Measurements from ENCODE around the gene ZCCHC7.
"Not testable (repeated sequence)": the region's sequence is repeated elsewhere in the genome, so short reads cannot be mapped to it uniquely, and the experiment has no call there.

The ZCCHC7 gene

GRCh38 chr9:37284636-37285035 lies 164.3 kb downstream of the ZCCHC7 start:
- H3K9ac ChIP-seq: peak overlapping the region; percentile 92
- H3K4me1 ChIP-seq: peaks cover 68% of the 10 kb centered on the region
- peak overlapping the region; percentile 93 for H3K4me2 ChIP-seq
- H4K20me1 ChIP-seq: no peaks in the 10 kb centered on the region
- H3K4me3 ChIP-seq: peak overlapping the region; percentile 70
- peaks cover 32% of the 10 kb centered on the region; the same call in 1 of the 2 replicates for H3K36me3 ChIP-seq
- peak overlapping the region; percentile 99 for H3K27ac ChIP-seq
- H3K9me3 ChIP-seq: no peaks in the 10 kb centered on the region; the same call in 1 of the 2 replicates
- no peaks in the 10 kb centered on the region for H3K27me3 ChIP-seq
- TF ChIP-seq Cebpa-rat (IDR thresholded peaks at IDR 0.05): no peak

GRCh38 chr9:37286530-37287175 lies 166.3 kb downstream of the ZCCHC7 start:
- no peaks in the 10 kb centered on the region for H3K27me3 ChIP-seq
- peaks cover 31% of the 10 kb centered on the region; the same call in 1 of the 2 replicates for H3K36me3 ChIP-seq
- H3K9me3 ChIP-seq: no peaks in the 10 kb centered on the region; the same call in 1 of the 2 replicates
- TF ChIP-seq Cebpa-rat (IDR thresholded peaks at IDR 0.05): no peak
- peak overlapping the region; percentile 92 for H3K9ac ChIP-seq
- H3K4me3 ChIP-seq: peak overlapping the region; percentile 70
- peaks cover 68% of the 10 kb centered on the region for H3K4me1 ChIP-seq
- H3K27ac ChIP-seq: peak overlapping the region; percentile 99
- no peaks in the 10 kb centered on the region for H4K20me1 ChIP-seq
- H3K4me2 ChIP-seq: peak overlapping the region; percentile 93

DNA sequence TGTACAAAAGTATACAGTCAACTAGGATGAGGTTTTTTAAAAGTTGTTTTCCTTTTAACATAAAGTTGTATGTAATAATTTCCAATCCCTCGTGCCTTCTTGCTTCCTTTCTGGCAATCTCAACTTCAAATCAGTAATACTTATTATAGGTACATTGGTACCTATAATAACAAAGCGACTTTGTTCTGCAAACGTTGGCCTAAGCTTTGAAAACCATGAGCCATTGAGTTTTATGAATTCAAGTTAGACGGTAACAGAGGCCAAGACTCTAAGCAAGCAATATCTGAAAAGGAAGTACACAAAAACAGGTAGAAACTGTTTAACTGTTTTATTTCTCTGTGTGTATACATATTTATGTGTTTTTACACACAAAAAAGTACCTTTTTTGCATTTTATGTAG lies 166.9 kb downstream of the ZCCHC7 start:
- Histone ChIP-seq H3K9ac (peak overlapping the region; percentile 75), H3K4me3 (peak overlapping the region; percentile 61), H3K27me3 (no peaks in the 10 kb centered on the region), H3K4me1 (peaks cover 68% of the 10 kb centered on the region), H3K27ac (peak overlapping the region; percentile 95), H3K9me3 (no peaks in the 10 kb centered on the region; the same call in 1 of the 2 replicates), H3K36me3 (peaks cover 36% of the 10 kb centered on the region; the same call in 1 of the 2 replicates), H3K4me2 (peak overlapping the region; percentile 92), H4K20me1 (no peaks in the 10 kb centered on the region)
- no peak for TF ChIP-seq Cebpa-rat (IDR thresholded peaks at IDR 0.05)

GRCh38 chr9:37289631-37290030 lies 169.3 kb downstream of the ZCCHC7 start:
- Histone ChIP-seq H3K9ac (peak overlapping the region; percentile 79), H3K4me1 (peaks cover 71% of the 10 kb centered on the region), H3K36me3 (peaks cover 36% of the 10 kb centered on the region; the same call in 1 of the 2 replicates), H3K4me2 (peak overlapping the region; percentile 92), H3K27me3 (no peaks in the 10 kb centered on the region), H3K27ac (peak overlapping the region; percentile 95), H4K20me1 (no peaks in the 10 kb centered on the region), H3K4me3 (peak overlapping the region; percentile 61), H3K9me3 (no peaks in the 10 kb centered on the region; the same call in 1 of the 2 replicates)
- no peak for TF ChIP-seq Cebpa-rat (IDR thresholded peaks at IDR 0.05)

DNA sequence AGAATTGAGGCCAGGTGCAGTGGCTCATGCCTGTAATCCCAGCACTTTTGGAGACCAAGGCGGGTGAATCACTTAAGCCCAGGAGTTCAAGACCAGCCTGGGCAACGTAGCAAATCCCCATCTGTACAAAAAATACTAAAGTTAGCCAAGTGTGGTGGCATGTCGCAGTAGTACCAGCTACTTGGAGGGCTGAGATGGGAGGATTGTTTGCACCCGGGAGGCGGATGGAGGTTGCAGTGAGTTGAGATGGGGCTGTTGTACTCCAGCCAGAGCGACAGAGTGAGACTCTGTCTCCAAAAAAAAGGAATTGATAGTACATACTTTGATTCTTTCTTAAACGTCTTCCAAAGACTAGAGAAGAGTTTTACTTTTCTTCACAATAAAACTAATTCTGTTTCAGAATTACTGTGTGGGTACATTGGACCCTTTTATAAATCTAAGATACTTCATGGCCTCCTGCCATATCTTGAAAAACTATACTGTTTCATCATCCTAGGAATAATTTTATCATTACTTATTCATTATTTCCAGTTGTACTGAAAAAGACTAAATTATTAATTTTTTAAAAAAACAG lies 170.1 kb downstream of the ZCCHC7 start:
- Histone ChIP-seq H3K27me3 (no peaks in the 10 kb centered on the region), H3K9ac (peak overlapping the region; percentile 79), H3K27ac (peak overlapping the region; percentile 95), H3K4me3 (peak overlapping the region; percentile 61), H3K36me3 (peaks cover 36% of the 10 kb centered on the region; the same call in 1 of the 2 replicates), H3K4me1 (peaks cover 79% of the 10 kb centered on the region), H3K4me2 (peak overlapping the region; percentile 92), H4K20me1 (no peaks in the 10 kb centered on the region), H3K9me3 (no peaks in the 10 kb centered on the region; the same call in 1 of the 2 replicates)
- TF ChIP-seq Cebpa-rat (IDR thresholded peaks at IDR 0.05): no peak

DNA sequence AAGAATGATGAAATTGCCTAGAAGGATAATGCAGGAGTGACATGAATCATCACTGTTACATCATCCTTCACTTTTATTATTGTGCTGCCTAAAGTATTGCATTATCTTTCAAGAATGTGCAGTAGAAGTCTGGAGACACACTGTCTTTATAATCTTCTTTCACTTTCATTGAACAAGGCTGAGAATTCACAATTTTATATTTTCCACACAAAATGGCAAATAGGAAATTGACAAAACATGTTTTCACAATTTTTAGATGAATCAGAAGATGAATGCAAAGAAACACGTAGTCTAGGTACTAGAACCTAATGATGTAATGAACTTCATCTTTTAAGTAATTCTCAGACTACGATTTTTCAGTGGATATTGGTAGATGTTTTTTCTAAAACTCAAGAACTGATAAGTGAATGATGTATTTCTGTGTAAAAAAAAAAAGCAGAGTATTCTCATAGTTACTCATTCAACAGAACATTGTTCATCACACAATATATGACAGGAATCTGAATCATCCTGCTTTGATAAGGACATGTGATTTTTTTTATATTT lies 170.6 kb downstream of the ZCCHC7 start:
- H3K4me3 ChIP-seq: peak overlapping the region; percentile 61
- H3K4me2 ChIP-seq: peak overlapping the region; percentile 92
- H3K9ac ChIP-seq: peak overlapping the region; percentile 79
- H3K27ac ChIP-seq: peak overlapping the region; percentile 95
- H3K36me3 ChIP-seq: peaks cover 36% of the 10 kb centered on the region; the same call in 1 of the 2 replicates
- H3K4me1 ChIP-seq: peaks cover 85% of the 10 kb centered on the region
- no peaks in the 10 kb centered on the region; the same call in 1 of the 2 replicates for H3K9me3 ChIP-seq
- no peaks in the 10 kb centered on the region for H3K27me3 ChIP-seq
- no peak for TF ChIP-seq Cebpa-rat (IDR thresholded peaks at IDR 0.05)
- no peaks in the 10 kb centered on the region for H4K20me1 ChIP-seq

GRCh38 chr9:37291612-37292238 lies 171.4 kb downstream of the ZCCHC7 start:
- Histone ChIP-seq H3K36me3 (peaks cover 40% of the 10 kb centered on the region), H3K9ac (peak overlapping the region; percentile 79), H3K4me2 (peak overlapping the region; percentile 92), H3K4me3 (peak overlapping the region; percentile 61), H3K4me1 (peaks cover 92% of the 10 kb centered on the region), H3K27ac (peak overlapping the region; percentile 95)
- H3K9me3 ChIP-seq, H3K27me3 ChIP-seq, H4K20me1 ChIP-seq: not testable (repeated sequence)

- Histone ChIP-seq H3K36me3 (peaks cover 37% of the 10 kb centered on the region), H4K20me1 (no peaks in the 10 kb centered on the region), H3K27me3 (no peaks in the 10 kb centered on the region), H3K27ac (peak overlapping the region; percentile 95), H3K9me3 (no peaks in the 10 kb centered on the region; the same call in 1 of the 2 replicates), H3K9ac (peak overlapping the region; percentile 79), H3K4me1 (peaks cover 95% of the 10 kb centered on the region), H3K4me2 (peak overlapping the region; percentile 92), H3K4me3 (peak overlapping the region; percentile 61)
- no peak for TF ChIP-seq Cebpa-rat (IDR thresholded peaks at IDR 0.05)
These were observed 172.5 kb downstream of the ZCCHC7 start for GRCh38 chr9:37292896-37293295.

DNA sequence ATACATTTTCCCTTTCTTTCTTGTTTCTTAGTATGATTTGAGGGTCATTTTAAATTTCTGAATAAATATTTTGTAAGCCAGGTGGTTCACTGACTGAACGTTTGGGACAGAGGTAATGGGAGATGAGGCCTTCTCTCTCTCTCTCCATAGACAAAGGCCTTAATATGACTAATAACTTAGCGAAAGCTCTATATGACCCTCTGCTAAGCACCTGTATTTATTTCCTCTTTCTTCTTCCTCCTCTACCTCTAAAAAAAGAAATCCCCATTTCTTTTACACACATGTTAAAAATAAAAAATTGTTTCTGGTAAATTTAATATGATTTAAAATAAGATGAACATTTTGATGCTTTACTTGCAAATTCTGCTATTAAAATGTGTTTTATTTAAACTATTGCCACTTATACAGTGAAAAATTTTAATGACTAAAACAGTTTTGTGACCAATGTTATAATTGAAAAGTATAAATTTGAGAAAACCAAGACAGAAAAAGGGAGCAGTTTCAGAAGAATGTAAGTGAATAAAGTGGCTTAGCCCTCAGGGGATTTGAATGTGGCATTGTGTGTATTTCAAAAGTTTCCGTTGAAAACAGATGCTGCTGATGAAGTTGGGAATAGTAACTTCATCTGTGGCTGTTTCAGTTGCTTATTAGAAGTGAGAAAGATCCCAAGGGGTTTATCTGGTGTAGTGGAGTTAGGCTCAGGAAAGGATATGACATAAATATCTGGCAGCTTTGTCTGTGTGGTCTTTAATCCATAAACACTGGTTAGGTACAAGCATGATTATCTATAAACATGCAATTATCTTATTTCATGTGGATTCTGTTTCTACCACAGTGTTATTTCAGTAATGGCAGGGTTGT lies 173.5 kb downstream of the ZCCHC7 start:
- Histone ChIP-seq H3K4me2 (peak overlapping the region; percentile 92), H3K4me3 (peak overlapping the region; percentile 61; the same call in 1 of the 2 replicates), H4K20me1 (no peaks in the 10 kb centered on the region), H3K27ac (peak overlapping the region; percentile 95), H3K36me3 (peaks cover 36% of the 10 kb centered on the region), H3K4me1 (peaks cover 95% of the 10 kb centered on the region), H3K9ac (peak overlapping the region; percentile 79), H3K9me3 (no peaks in the 10 kb centered on the region), H3K27me3 (no peaks in the 10 kb centered on the region)
- TF ChIP-seq Cebpa-rat (IDR thresholded peaks at IDR 0.05): no peak
